Activated naive CD8-positive, alpha-beta T cell treated with anti-CD3 and anti-CD28 coated beads for 36 hours (primary cell): Measurements from ENCODE around the gene LIMS2. TPM values are rescaled to one million over a fixed set of nuclear protein-coding genes. Genes with fewer than 3 reads are reported as not detected.

Experiments used
- DNase-seq: peaks from one replicate; pipeline ENCODE4 v3.0.0; 2021
- H3K27ac Mint-ChIP-seq: one replicate; pipeline ENCODE4 v1.8.0; 2022; ENCODE audit warnings: mild to moderate bottlenecking, moderate library complexity, mixed read lengths
- H3K27me3 Mint-ChIP-seq: one replicate; pipeline ENCODE4 v1.8.0; 2022; ENCODE audit warnings: mild to moderate bottlenecking, mixed read lengths
- H3K36me3 Mint-ChIP-seq: one replicate; pipeline ENCODE4 v1.8.0; 2021; ENCODE audit warnings: mild to moderate bottlenecking, mixed read lengths
- H3K4me1 Mint-ChIP-seq: one replicate; pipeline ENCODE4 v1.8.0; 2021; ENCODE audit warnings: mixed read lengths
- H3K4me3 Mint-ChIP-seq: one replicate; pipeline ENCODE4 v1.8.0; 2022; ENCODE audit warnings: mild to moderate bottlenecking, moderate library complexity, mixed read lengths
- H3K9me3 Mint-ChIP-seq: one replicate; pipeline ENCODE4 v1.8.0; 2022; ENCODE audit warnings: mixed read lengths
- total RNA-seq, 2 experiments: library from RNA; stranded (reverse); gene quantifications; one replicate each; pipeline ENCODE4 v1.2.3, GENCODE V29; 2021

LIMS2 gene
- total RNA-seq, 2 experiments from 2014 or later, result 14.6 to 15.8 TPM

- H3K27ac Mint-ChIP-seq, result peak overlapping the region; percentile 58
- peaks cover 15% of the 10 kb centered on the region for H3K4me1 Mint-ChIP-seq
- H3K9me3 Mint-ChIP-seq, result no peaks in the 10 kb centered on the region
- peak overlapping the region; percentile 43 for H3K4me3 Mint-ChIP-seq
- no peaks in the 10 kb centered on the region for H3K27me3 Mint-ChIP-seq
- no peaks in the 10 kb centered on the region for H3K36me3 Mint-ChIP-seq
- DNase-seq, result peak; percentile 78
Observed at GRCh38 chr2:127649684-127650040, 25.7 kb downstream of the LIMS2 start.

- no peak overlapping the region for H3K27ac Mint-ChIP-seq
- H3K4me3 Mint-ChIP-seq, result no peak overlapping the region
- peaks cover 15% of the 10 kb centered on the region for H3K4me1 Mint-ChIP-seq
- no peaks in the 10 kb centered on the region for H3K9me3 Mint-ChIP-seq
- no peaks in the 10 kb centered on the region for H3K27me3 Mint-ChIP-seq
- no peaks in the 10 kb centered on the region for H3K36me3 Mint-ChIP-seq
- no peak for DNase-seq
Observed at GRCh38 chr2:127649100-127649611, 26.2 kb downstream of the LIMS2 start.

- Mint-ChIP-seq H3K9me3 (no peaks in the 10 kb centered on the region), H3K27ac (peak overlapping the region; percentile 38), H3K4me1 (peaks cover 15% of the 10 kb centered on the region), H3K36me3 (no peaks in the 10 kb centered on the region), H3K27me3 (no peaks in the 10 kb centered on the region), H3K4me3 (no peak overlapping the region)
- DNase-seq, result no peak
Observed at GRCh38 chr2:127648321-127648720, 27.0 kb downstream of the LIMS2 start.

DNA sequence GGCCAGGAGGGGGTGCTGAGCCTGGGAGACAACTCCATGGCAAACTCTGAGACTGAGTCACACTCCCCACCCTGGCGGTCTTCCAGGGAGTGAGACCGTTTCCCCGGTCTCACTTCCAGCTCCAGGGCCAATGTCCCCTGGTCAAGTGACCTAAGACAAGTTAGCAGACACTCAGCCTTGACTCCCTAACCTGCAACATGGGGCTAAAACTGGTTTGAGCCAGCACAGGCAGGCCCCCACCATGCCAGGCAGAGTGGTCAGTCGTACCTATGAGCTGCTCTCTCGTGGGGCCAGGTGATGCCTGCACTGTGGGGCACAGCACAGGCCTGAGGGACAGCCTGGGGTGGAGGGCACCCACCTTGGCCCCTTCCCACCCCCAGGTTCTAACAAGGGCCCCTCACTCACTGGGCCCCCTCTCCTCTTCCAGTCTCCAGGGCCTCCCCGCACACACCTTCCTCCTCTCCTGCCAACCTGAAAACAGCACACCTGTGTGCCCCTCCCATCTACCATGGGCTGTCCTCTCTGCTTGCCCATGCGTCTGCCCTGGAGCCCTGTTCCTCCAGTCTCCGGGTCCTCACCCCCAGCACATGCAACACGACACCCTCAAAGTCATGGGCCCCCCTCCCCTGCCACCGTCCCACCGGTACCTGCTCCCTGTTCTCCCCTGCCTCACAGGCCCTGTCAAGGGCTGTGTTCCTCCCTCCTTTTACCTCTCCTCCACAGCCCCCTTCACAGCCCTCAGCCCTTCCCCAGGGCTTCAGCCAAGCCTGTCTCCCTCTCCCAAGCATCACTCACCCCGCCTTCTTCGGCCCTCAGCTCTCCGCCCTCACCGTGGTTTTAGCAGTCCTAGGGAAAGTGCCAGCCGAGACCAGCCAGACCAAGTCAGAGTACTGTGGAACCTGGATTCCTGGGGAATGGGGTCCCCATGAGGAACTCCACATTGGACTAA lies 27.8 kb downstream of the LIMS2 start:
- no peak overlapping the region for H3K27ac Mint-ChIP-seq
- H3K27me3 Mint-ChIP-seq, result no peaks in the 10 kb centered on the region
- H3K4me1 Mint-ChIP-seq, result peaks cover 16% of the 10 kb centered on the region
- H3K9me3 Mint-ChIP-seq, result no peaks in the 10 kb centered on the region
- no peak for DNase-seq
- H3K36me3 Mint-ChIP-seq, result no peaks in the 10 kb centered on the region
- no peak overlapping the region for H3K4me3 Mint-ChIP-seq

- no peak for DNase-seq
- Mint-ChIP-seq H3K36me3 (no peaks in the 10 kb centered on the region), H3K9me3 (no peaks in the 10 kb centered on the region), H3K4me1 (peaks cover 16% of the 10 kb centered on the region), H3K27me3 (no peaks in the 10 kb centered on the region), H3K27ac (no peak overlapping the region), H3K4me3 (no peak overlapping the region)
Observed at GRCh38 chr2:127646487-127647241, 28.7 kb downstream of the LIMS2 start.

GRCh38 chr2:127645395-127646291 lies 29.7 kb downstream of the LIMS2 start, which contains the start of gene GPR17:
TSS of gene GPR17 (plus strand) at chr2:127646153. CDS start at chr2:127650736, 4,583 bp downstream.
- Mint-ChIP-seq H3K27ac (no peak within 1 kb of the TSS), H3K4me3 (no peak within 1 kb of the TSS), H3K4me1 (peaks cover 19% of the 10 kb centered on the region), H3K27me3 (no peaks in the 10 kb centered on the region), H3K36me3 (no peaks in the 10 kb centered on the region), H3K9me3 (no peaks in the 10 kb centered on the region)
- DNase-seq, result no peak

DNA sequence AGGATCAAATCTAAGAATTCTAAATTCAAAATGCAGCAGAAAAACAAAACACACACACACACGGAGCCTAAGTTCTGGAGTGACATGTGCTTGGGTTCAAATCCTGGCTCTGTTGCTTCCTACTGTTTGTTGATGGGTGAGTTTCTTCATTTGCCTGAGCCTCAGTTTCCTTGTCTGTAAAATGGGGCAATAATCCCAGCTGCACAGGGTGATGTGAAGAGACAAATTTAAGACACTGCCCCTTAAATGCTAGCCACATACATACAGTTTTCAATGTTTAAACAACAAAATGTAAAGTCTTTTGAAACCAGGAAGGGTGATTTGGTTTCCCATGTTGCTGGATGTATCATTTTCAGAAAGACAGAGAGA lies 30.3 kb downstream of the LIMS2 start:
- DNase-seq, result no peak
- H3K4me3 Mint-ChIP-seq, result no peak overlapping the region
- no peak overlapping the region for H3K27ac Mint-ChIP-seq
- H3K4me1 Mint-ChIP-seq, result peaks cover 19% of the 10 kb centered on the region
- no peaks in the 10 kb centered on the region for H3K36me3 Mint-ChIP-seq
- H3K27me3 Mint-ChIP-seq, result no peaks in the 10 kb centered on the region
- H3K9me3 Mint-ChIP-seq, result no peaks in the 10 kb centered on the region

GRCh38 chr2:127644066-127645025 lies 31.0 kb downstream of the LIMS2 start:
- Mint-ChIP-seq H3K4me1 (peaks cover 19% of the 10 kb centered on the region), H3K27me3 (no peaks in the 10 kb centered on the region), H3K36me3 (no peaks in the 10 kb centered on the region), H3K9me3 (no peaks in the 10 kb centered on the region), H3K27ac (no peak overlapping the region), H3K4me3 (no peak overlapping the region)
- DNase-seq, result no peak

DNA sequence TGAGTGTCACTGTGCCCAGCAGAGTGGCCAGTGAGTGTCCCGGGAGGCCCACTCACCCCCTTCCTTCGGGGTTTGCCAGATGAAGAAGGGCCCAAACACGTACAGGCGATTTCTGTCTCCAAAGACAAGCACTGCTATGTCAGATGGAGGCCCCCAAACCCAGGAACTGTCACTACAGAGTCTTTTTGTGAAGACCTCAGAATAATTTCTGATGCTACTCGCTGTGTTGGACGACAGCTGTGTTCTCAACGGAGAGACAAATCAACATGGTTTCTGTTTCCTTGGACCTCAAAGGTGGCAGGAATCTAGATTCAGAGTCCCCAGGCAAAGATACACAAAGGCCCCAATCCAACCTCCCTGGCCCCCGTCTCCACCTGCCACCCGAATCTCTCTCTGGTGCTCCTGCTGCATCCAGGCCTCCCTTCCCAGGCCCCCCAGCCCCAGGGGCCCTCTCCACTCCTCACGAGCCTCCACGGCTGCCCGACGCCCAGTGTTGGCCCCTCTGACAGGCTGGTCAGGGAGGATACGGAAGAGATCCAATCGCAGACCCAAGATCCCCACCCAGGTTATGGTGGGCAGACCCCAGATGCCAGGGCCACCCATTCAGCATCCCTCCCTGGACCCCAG lies 31.8 kb downstream of the LIMS2 start:
- no peaks in the 10 kb centered on the region for H3K9me3 Mint-ChIP-seq
- peaks cover 22% of the 10 kb centered on the region for H3K4me1 Mint-ChIP-seq
- DNase-seq, result no peak
- no peaks in the 10 kb centered on the region for H3K36me3 Mint-ChIP-seq
- no peak overlapping the region for H3K27ac Mint-ChIP-seq
- no peaks in the 10 kb centered on the region for H3K27me3 Mint-ChIP-seq
- H3K4me3 Mint-ChIP-seq, result no peak overlapping the region

DNA sequence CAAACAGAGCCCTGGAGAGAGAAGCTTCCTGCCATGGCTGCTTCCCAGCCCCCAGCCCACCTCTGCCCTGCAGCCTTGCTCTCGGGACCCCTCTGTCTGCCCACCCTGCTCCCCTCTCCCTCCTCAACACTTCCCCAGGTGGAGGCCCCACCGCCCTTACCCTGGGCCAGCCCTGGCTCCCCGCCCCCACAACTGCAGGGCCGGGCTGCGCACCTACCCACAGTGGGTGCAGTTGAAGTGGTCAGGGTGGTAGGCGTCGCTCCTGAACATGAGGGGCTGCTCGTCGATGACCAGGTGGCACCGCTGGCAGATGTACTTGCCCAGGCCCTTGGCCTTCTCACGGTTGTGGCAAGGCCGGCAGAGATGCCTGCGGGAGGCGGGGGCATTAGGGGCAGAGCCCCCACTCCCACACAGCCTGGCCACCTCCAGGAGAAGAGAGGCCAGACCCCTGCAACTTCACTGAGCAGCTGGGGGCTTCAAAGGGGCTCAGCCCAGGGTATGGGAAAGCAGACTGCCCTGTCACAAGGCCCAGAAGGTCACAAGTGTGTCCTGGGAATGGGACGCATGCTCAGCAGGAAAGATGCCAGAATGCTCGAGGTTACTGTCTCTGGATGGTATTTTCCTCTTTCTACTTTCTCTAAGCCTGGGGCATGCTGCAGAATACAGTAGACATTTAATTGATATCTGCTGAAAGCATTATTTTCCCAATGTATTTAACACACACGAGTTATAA lies 32.5 kb downstream of the LIMS2 start:
- Mint-ChIP-seq H3K4me3 (peak overlapping the region; percentile 74), H3K27me3 (no peaks in the 10 kb centered on the region), H3K36me3 (no peaks in the 10 kb centered on the region), H3K4me1 (peaks cover 25% of the 10 kb centered on the region), H3K9me3 (no peaks in the 10 kb centered on the region), H3K27ac (no peak overlapping the region)
- no peak for DNase-seq

DNA sequence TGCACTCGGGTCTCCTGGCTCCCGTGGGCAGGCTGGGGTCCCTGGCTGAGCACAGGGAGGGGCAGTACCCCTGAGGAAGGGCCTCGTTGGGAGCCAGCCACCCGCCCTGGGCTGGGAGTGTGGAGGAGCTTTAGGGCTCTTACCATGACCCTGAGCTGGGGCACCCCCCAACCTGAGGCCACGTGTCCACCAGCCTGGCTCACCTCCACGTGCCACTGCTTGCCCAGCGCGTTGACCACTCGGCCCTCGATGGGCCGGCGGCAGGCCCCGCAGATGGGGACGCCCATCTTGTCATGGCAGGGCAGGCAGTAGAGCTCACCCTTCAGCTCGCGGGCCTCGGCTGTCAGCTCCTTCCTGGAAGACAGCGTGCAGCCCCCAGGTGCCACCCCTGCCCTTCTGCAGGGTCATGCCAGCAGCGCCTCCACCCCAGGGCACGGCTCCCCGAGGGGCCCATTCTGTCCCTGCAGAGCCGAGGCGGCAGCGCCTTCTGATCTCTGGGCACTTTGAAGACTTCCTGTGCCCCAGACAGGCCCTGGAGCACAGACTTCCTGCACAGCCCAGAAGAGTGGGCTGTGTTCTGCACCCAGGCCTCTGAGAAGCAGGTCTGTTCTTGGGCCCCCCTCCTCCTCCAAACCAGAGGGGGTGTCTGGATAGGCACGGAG lies 33.4 kb downstream of the LIMS2 start:
- no peaks in the 10 kb centered on the region for H3K9me3 Mint-ChIP-seq
- H3K27me3 Mint-ChIP-seq, result no peaks in the 10 kb centered on the region
- DNase-seq, result peak; percentile 52
- H3K36me3 Mint-ChIP-seq, result no peaks in the 10 kb centered on the region
- H3K4me3 Mint-ChIP-seq, result peak overlapping the region; percentile 74
- peaks cover 24% of the 10 kb centered on the region for H3K4me1 Mint-ChIP-seq
- peak overlapping the region; percentile 71 for H3K27ac Mint-ChIP-seq

DNA sequence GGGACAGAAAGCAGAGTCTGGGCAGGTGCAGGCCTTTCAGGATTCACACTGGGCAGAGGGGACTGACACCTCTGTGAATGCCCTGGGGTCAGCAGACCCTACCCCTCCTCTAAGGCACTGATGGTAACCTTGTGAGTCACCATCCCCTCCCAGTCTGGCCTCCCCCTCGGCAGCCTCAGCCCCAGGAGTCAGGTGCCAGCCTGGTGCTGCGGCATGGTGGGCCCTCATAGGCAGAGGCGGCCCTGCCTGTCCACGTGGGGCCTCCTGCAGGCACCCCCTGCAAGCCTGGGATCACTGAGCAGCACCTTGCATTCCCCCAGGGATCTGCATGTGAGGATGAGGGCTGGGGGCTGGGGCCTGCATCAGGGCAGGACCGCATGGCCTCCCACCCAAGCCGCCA lies 34.2 kb downstream of the LIMS2 start:
- Mint-ChIP-seq H3K4me3 (peak overlapping the region; percentile 74), H3K36me3 (no peaks in the 10 kb centered on the region), H3K27me3 (no peaks in the 10 kb centered on the region), H3K27ac (peak overlapping the region; percentile 71), H3K9me3 (no peaks in the 10 kb centered on the region), H3K4me1 (peaks cover 22% of the 10 kb centered on the region)
- peak; percentile 26 for DNase-seq
